AML-193 (cell line): ENCODE measurements around the gene UQCRH.
"Not testable (repeated sequence)": the region's sequence is repeated elsewhere in the genome, so short reads cannot be mapped to it uniquely, and the experiment has no call there.

Experiments used
- DNase-seq, 2 experiments: peaks; one replicate each; lab custom pipeline; 2025; lab: John Stamatoyannopoulos, UW

The UQCRH gene

GRCh38 chr1:46300673-46301405, 2.7 kb upstream of the UQCRH start:
- peak in 1 of 2 experiments; percentile 13 for DNase-seq

- peak in 1 of 2 experiments; percentile 20 for DNase-seq
Observed at GRCh38 chr1:46301406-46301807, 2.1 kb upstream of the UQCRH start.

DNA sequence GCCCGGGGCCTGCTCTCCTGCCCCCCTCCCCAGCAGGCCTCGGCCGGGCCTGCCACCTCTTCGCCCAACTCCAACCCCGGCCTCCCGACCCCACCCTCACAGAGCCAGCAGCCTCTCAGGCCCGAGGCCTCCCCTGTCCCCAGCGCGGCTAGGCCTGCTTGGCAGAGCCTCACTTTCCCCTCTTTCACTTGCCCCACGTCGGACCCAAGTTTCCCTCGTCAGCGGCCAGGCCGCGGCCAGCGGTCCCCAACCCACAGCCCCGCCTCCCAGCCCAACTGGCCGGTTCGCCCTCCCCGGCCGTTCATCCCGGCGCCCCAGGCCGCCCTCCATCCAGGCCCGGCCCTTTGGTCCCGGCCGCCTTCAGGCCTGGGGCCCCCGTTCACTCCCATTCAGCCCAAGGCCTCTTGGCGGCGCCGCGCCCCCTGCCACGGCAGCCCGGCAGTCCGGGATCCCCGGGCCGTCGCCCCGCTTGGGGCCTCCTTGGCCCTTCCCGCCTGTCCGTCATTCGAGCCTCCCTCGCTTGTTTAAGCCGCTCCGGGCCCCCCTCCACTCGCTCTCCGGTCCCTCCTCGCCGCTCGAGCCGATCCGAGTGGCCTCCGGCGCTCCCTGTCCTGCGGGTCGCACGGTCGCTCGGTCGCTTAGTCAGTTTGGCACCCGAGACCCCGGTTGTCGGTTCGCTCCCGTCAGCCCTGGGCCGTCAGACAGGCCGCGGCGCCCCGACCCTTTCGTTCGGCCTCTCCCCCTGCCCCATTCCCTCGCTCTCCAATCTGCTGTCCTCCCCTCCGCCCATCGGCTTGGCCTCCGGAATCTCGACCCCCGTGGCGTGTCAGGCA, 1.5 kb upstream of the UQCRH start:
- peak; percentile 9 to 41 for DNase-seq

- DNase-seq: no peak
Observed at GRCh38 chr1:46302641-46303037, 859 bp upstream of the UQCRH start.

- DNase-seq: no peak
Observed at GRCh38 chr1:46303872-46304326, 401 bp downstream of the UQCRH start.

DNA sequence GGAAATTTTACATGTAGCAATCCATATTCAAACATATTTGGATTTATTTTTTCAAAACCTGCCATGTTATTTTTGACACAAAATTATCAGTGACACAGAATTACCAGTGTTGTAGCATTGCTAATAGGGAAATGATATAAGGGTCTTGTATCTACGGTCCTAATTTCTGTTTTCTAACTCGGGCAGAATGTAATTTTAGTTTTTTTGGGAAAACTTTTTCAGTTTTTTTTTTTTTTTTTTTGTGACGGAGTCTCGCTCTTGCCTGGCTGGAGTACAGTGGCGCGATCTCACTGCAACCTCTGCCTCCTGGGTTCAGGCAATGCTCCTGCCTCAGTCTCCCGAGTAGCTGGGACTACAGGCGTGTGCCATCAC, 2.6 kb downstream of the UQCRH start:
- no peak for DNase-seq

- no peak for DNase-seq
Observed at GRCh38 chr1:46309401-46310159, 6.1 kb downstream of the UQCRH start.

DNA sequence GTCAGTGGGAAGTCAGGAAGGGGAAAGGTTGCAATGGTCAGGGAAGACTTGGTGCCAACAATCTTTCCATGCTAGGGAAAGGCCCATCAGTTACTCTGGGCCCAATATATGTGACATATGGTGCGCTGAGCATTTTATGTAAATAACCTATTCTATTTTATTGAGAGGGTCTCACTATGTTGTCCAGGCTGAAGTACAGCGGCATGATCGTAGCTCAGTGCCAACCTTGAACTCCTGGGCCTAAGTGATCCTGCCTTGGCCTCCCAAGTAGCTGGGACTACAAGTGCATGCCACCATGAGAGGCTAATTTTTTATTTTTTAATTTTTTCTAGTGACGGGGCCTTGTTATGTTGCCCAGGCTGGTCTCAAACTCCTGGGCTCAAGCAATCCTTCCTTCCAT, 6.8 kb downstream of the UQCRH start:
- DNase-seq: no peak

DNA sequence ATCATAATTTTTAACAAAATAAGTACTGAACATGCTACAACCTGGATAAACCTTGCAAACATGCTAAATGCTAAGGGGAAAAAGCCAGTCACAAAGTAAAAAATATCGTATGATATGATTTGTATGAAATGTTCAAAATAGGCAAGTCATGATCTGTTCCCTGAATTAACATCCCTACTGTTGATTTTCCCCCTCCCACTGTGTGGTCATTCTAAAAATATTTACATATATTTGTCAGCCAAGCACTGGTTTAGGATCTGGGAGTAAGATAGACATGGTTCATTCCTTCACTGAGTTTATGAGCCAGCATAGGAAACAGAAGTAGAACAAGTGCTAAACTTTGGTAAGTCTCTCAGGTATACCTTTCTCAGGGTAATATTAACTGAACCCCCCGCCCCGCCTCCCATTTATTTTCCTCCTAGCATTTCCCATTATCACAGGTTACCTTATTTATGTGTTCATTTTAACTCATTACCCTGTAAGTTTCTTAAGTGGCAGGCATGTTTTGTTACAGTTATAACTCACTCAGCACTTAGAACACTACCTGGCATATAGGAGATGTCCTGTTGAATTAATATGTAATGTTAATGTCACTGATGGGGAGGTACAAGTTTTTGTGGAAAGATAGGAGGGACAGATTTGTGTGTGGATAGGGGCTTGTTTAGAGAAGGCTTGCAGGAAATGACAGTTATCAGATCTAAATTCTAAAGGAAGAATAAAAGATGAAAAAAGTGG, 12.3 kb downstream of the UQCRH start:
- no peak for DNase-seq

- no peak for DNase-seq
Observed at GRCh38 chr1:46317323-46317722, 13.8 kb downstream of the UQCRH start.

DNA sequence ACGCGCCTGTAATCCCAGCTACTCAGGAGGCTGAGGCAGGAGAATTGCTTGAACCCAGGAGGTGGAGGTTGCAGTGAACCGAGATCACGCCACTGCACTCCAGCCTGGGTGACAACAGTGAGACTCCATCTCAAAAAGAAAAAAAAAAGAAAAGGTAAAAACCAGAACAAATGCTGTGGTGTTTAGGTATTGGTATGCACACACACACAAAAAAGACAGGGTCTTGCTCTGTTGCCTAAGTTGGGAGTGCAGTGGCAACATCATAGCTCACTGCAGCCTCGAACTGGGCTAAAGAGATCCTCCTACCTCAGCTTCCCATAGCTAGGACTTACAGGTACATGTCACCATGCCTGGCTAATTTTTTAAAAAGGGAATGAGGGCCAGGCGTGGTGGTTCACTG, 15.8 kb downstream of the UQCRH start:
- DNase-seq: not testable (repeated sequence)

- DNase-seq: not testable (repeated sequence)
Observed at GRCh38 chr1:46319960-46320914, 16.7 kb downstream of the UQCRH start.

DNA sequence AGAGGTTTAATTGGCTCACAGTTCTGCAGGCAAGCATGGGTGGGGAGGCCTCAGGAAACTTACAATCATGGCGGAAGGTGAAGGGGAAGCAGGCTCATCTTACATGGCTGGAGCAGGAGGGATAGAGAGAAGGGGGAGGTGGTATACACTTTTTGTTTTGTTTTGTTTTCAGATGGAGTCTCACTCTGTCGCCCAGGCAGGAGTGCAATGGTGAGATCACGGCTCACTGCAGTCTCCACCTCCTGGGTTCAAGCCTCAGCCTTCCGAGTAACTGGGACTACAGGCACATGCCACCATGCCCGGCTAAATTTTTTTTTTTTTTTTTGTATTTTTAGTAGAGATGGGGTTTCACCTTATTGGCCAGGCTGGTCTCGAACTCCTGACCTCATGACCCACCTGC, 18.7 kb downstream of the UQCRH start:
- not testable (repeated sequence) for DNase-seq

- not testable (repeated sequence) for DNase-seq
Observed at GRCh38 chr1:46325285-46326076, 22.0 kb downstream of the UQCRH start.

- not testable (repeated sequence) for DNase-seq
Observed at GRCh38 chr1:46328182-46328581, 24.7 kb downstream of the UQCRH start.

GRCh38 chr1:46329807-46330206, 26.3 kb downstream of the UQCRH start:
- not testable (repeated sequence) for DNase-seq

- not testable (repeated sequence) for DNase-seq
Observed at GRCh38 chr1:46330381-46330780, 26.9 kb downstream of the UQCRH start.

DNA sequence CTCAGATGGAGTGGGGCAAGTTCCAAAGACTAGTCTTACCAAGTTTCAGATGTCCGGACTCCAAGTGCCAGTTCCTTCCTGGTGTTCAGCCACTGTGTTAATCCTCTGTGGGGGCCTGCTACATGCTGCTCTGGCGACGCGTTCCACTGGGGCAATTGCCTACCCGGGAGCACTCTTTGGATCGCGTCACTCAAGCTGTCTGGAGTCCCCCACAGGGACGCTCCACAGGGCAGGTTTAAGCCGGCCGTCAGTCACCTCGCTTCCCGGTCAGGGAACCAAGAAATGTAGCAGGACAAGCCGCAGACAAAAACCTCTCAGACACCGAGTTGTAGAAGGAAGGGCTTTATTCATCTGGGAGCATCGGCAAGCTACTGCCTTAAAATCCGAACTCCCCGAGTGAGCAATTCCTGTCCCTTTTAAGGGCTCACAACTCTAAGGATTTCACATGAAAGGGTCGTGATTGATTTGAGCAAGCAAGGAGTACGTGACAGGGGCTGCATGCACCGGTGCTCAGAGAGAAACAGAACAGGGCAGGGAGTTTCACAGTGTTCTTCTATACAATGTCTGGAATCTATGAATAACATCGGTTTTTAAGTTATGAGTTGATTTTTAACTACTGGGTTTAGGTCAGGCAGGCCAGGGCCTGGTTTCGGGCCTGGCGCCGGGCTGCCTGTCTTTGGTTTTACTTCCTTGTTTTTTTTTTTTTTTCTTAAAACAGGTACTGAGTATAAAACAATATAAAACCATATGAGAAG, 28.5 kb downstream of the UQCRH start:
- not testable (repeated sequence) for DNase-seq
